ENCODE measurements around the gene SPATA19.

GRCh38 chr11:133840479-133840941 is 4.8 kb downstream of the SPATA19 start:
- TF ChIP-seq FOXP2 (optimal IDR thresholded peaks at IDR 0.05; ENCODE audit: control extremely low read depth, extremely low read length, insufficient read depth) (no peak), POLR2AphosphoS5 (IDR thresholded peaks at IDR 0.05; ENCODE audit: borderline replicate concordance, low read depth, low read length) (no peak)

Data from SK-N-MC (cell line).